Measurements from ENCODE around the gene CDC42SE2. TPM values are rescaled to one million over a fixed set of nuclear protein-coding genes. Genes with fewer than 3 reads are reported as not detected.

CDC42SE2 gene
- total RNA-seq, 1 donor from 2014 or later: 27.7 TPM

- Histone ChIP-seq H3K4me3 (ENCODE audit: low read length in 3 of 3) (no peak overlapping the region), H3K9me3 (ENCODE audit: control insufficient read depth in 3 of 3, low read length in 3 of 3) (no peaks in the 10 kb centered on the region), H3K9ac (ENCODE audit: low read depth in 1 of 3, low read length in 3 of 3) (no peak overlapping the region), H3K27me3 (ENCODE audit: control insufficient read depth in 3 of 3, insufficient read depth in 3 of 3, low read length in 3 of 3) (no peaks in the 10 kb centered on the region), H3K4me1 (ENCODE audit: control insufficient read depth in 3 of 3, insufficient read depth in 3 of 3, low read length in 3 of 3) (no peaks in the 10 kb centered on the region), H3K27ac (ENCODE audit: low read depth, low read length) (no peak overlapping the region), H3K36me3 (ENCODE audit: control insufficient read depth in 3 of 3, insufficient read depth in 3 of 3, low read length in 3 of 3) (peaks cover 13 to 45% (median 37%) of the 10 kb centered on the region in 3 donors)
These were observed 172.2 kb downstream of the CDC42SE2 start for GRCh38 chr5:131436081-131436480.

GRCh38 chr5:131441184-131441583, 177.3 kb downstream of the CDC42SE2 start:
- H3K27ac ChIP-seq (ENCODE audit: low read depth, low read length): no peak overlapping the region
- no peaks in the 10 kb centered on the region for H3K4me1 ChIP-seq (ENCODE audit: control insufficient read depth in 3 of 3, insufficient read depth in 3 of 3, low read length in 3 of 3)
- H3K9me3 ChIP-seq (ENCODE audit: control insufficient read depth in 3 of 3, low read length in 3 of 3): no peaks in the 10 kb centered on the region
- peaks cover 11 to 43% (median 41%) of the 10 kb centered on the region in 3 donors for H3K36me3 ChIP-seq (ENCODE audit: control insufficient read depth in 3 of 3, insufficient read depth in 3 of 3, low read length in 3 of 3)
- H3K4me3 ChIP-seq (ENCODE audit: low read length in 3 of 3): no peak overlapping the region
- no peaks in the 10 kb centered on the region for H3K27me3 ChIP-seq (ENCODE audit: control insufficient read depth in 3 of 3, insufficient read depth in 3 of 3, low read length in 3 of 3)
- no peak overlapping the region for H3K9ac ChIP-seq (ENCODE audit: low read depth in 1 of 3, low read length in 3 of 3)

Small RNAs within 50 kb of the gene (small RNA-seq; reads per million reads assigned to genes)
- gene AC004777.1: not detected
- gene RF02271: not detected

Other genes with a start within 250 kb of the CDC42SE2 start
- 207 TPM for gene HINT1, start 98.8 kb upstream of the CDC42SE2 start, total RNA-seq
- gene LYRM7, start 93.1 kb upstream of the CDC42SE2 start, total RNA-seq: 13.6 TPM

All from skeletal muscle tissue (tissue), 5 donors.